SKM-1 (cell line): ENCODE measurements around the gene NHSL2.
"Not testable (repeated sequence)": the region's sequence is repeated elsewhere in the genome, so short reads cannot be mapped to it uniquely, and the experiment has no call there.

ENCODE experiments used
- DNase-seq: peaks from one replicate; lab custom pipeline; 2025; ENCODE audit not compliant: unreplicated experiment; lab: John Stamatoyannopoulos, UW

The NHSL2 gene

DNA sequence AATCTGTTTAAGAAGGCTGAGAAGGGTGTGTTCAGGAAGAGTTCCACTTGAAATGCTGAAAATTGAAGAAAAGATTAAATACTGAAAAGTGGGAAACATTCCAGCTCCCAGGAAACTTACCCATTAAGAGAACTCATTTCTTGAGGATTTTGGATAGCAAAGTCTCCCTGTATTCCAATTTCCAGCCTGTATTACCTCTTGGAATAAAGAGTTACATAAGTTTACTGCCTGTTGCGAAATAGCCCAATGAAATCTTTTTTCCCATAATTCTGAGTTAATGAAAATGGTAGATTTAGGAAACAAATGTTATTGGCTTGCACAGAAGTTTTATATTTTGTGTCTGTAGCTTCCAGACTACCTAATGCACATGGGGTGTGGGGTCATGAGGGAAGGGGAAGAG, 12.0 kb downstream of the NHSL2 start:
- DNase-seq: no peak

GRCh38 chrX:71923516-71923915, 12.9 kb downstream of the NHSL2 start:
- DNase-seq: no peak

DNA sequence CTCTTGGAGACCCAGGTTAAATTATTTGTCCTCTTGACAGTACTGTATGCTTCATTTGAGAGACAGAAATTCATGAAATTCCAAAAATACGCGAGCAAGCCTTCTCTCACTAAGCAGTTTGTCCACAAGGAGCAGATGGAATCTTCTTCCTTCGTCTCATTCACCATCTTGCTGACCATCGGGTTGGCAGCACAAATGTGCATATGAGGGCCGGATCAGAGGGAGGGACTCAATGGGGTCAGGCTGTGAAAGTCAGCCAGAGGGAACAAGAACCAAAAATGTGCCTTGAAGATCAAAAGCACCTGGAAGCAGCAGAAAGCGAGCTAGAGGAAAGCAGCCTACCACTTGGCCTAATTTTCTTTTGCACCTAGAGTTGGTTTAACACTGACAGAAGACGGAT, 16.4 kb downstream of the NHSL2 start:
- no peak for DNase-seq

- no peak for DNase-seq
Observed at GRCh38 chrX:71928856-71929255, 18.2 kb downstream of the NHSL2 start.

DNA sequence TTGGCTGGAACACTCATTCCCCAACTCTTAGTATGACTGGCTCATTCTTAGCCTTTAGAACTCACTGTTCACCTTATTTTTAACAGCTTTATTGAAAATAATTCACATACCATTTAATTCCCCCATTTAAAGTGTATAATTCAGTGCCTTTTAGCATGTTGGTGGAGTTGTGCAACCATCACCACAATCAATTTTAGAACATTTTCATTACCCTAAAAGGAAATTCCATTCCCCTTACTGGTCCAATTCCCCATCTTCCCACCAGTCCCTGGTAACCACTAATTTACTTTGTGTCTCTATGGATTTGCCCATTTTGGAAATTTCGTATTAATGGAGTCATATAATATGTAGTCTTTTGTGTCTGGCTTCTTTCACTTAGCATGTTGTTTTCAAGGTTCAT, 19.7 kb downstream of the NHSL2 start:
- no peak for DNase-seq

- DNase-seq: no peak
Observed at GRCh38 chrX:71935476-71935875, 24.8 kb downstream of the NHSL2 start.

DNA sequence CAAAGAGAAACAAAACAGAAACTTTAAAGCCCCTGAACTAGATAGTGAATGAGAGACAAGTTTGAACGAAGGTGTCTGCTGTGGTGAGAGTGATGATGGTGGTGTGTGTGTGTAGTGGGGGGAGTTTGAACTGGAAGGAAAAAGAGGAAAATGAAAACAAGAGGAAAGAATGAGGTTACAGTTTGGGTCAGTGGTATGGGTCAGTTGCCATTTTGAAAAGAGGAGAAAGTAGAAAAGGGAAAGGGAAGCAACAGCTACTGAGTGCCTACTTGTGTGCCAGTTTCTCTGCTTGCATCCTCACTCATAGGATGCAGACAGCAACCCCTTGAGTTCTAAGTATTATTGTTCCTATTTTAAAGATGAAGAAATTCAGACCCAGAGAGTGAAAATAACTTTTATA, 26.0 kb downstream of the NHSL2 start:
- no peak for DNase-seq

GRCh38 chrX:71938371-71938770, 27.7 kb downstream of the NHSL2 start:
- DNase-seq: no peak

DNA sequence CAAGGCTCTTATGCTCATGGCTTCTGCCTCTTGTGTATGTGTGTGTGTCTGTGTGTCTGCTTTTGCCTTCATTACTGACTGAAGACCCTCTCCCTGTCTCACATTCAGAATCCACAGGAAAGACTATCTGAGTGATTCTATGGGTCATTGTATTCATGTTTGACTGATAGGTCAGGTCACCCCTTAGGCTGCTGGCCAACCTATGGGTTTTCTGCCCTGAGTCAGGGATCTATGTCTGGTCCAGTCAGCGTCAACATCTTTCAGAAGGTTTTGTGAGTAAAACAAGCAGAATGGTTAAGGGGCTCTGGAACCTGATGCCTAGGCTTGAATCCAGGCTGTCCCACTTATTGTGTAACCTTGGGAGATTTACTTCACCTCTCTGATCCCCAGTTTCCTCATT, 30.5 kb downstream of the NHSL2 start:
- no peak for DNase-seq

DNA sequence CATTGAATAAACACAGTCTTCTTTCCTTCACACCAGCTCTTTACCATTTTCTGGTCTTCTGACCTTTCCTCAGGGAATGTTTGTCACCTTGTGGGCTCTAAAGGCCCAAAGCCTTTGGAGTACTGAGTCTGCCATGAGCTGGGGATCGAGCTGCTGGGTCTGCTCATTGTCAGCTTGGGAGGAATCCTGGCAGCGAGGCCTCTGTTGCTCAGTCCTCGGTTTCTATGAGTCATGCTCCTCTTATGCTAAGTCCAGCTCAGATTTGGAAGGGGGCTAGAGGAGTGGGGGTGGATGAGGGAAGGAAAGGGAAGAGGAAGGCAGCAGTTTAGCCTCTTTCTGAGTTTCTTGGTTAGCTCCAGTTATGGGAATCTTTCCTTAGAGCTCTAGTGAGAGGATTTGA, 31.1 kb downstream of the NHSL2 start:
- DNase-seq: no peak

DNA sequence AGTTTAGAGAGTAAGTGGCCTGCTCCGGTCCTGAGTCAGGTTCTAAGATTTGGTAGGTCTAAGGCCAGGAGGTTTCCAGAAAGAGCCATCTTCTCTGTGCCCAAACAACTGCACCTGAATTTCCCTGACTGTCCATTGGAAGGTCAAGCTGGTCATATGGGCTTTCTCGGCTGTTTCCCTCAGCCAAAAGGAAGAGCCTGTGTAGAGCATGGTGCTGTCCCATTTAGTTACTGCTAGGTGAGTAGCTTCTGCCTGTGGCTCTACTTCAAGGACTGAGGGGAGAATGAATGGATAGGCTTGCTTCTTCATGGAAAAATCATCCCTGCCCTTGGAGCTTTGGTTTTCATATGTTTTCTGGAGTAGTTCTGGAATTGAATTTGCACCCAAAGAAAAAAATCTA, 33.7 kb downstream of the NHSL2 start:
- DNase-seq: no peak

DNA sequence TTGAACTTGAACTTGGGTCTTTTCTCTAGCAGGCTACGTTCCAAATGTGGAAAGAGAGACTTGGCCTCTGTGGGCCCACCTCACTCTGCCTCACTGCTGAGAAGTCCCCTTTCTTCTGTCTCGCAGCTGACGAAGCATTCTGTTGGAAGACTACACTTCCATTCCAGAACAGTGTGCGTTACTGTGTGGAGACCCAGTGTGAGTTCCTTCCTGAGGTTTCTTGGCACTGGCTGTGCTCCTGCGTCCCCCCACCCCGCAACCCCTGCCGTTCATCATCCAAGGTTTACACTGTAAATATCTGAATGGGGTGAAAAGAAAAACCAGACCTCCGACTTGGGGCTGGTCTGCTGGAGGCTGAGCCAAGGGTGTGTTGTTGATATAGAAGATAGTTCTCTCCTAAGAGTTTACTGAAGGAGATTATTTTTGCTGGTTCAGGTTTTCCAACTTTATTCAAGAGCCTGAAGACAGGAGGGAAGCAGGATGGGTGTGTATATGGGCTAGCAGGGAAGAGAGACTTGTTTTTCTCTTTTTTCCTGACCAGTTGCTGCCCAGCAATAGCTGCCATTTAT, 34.7 kb downstream of the NHSL2 start:
- DNase-seq: no peak

DNA sequence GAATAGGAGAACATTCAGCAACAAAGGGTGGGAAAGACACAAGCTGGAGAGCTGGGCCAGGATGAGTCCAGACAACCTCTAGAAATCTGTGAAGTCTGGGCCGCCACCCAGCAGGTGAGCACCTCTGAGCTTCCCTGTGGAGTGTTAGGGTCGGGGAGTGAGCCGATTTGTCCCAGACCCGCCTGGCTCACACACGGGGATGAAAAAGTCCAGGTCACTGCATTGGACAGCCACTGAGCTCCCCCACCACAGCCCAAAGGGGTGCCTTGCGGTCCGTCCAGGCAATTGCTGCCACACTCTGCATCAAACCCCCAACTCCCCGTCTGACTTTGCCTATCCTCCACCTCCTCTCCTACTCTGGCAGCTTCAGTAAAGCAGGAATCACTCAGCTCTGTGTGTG, 38.7 kb downstream of the NHSL2 start:
- DNase-seq: no peak

GRCh38 chrX:71949844-71950445, 39.3 kb downstream of the NHSL2 start:
- DNase-seq: no peak

GRCh38 chrX:71953391-71953790, 42.7 kb downstream of the NHSL2 start:
- no peak for DNase-seq

DNA sequence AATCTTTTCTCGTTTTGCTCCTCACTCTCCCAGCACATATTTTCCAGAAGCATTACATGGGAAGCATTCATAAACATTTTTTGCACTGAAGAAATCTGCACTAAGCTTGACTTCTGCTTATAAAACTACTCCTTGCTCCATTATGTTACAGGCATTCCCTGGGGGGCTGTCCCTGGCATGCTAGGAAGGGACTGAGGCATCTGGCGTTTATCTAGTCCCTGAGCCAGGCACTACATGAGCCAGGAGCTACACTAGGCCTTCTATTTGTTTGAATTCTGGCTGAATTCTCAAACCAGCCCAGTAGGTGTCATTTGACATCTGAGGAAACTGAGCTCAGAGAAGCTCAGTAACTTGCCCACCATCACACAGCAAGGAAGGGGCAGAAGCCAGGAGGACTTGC, 43.3 kb downstream of the NHSL2 start:
- no peak for DNase-seq

DNA sequence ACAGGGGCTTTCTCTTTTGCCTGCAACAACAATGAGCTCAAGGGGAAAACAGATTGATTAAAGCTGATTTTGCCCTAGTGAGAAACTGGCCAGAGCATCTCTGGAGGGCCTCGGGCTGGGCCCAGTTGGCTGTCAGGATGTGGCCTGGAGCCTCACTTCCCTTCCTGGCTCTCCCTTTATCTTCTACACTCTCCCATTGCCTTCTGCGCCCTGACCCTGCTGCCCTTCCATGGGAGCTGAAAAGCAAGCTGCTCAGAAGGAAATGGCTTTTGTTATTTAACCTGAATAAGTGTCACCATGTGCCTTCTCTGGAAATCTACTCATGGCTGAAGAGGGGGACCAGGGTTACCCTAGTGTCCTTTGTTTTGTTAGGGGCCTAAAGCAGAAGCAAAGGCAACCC, 43.8 kb downstream of the NHSL2 start:
- DNase-seq: no peak

DNA sequence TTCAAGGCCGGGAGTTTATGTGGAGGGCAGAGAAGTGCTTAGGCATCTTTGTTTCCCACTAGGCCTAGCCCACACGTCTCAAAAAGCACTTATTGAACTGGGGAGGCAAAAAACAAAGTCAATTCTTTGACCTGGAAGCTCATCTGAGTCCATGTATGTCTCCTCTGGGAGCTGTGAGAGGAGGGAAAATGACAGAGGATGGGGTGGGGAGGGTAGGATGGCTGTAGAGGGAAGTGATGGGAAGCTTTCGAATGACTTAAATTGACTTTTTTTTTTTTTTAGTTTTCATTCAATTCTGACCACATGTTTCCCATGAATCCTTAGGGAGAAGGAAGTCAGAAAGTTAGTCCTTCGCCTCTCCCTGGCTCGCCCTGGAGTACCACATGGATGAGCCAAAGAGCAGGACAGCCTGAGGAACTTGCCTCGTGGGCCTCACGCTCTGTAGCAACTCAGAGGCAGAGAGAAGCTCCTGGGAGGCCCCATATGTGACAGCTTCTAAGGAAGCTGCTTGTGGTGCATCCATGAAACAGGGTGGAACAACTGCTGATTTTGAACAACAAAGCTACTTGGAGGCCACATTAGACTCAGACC, 45.0 kb downstream of the NHSL2 start:
- DNase-seq: no peak

- no peak for DNase-seq
Observed at GRCh38 chrX:71958281-71958675, 47.6 kb downstream of the NHSL2 start.

DNA sequence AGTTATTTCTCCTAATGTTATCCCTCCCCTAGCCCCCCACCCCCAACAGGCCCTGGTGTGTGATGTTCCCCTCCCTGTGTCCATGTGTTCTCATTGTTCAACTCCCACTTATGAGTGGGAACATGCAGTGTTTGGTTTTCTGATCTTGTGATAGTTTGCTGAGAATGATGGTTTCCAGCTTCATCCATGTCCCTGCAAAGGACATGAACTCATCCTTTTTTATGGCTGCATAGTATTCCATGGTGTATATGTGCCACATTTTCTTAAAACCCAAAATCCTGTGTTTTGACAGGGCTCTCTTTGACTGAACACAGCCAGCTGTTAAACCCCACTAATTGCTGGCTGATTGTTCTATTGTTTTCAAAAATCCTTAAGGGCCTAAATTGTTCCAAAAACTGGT, 53.5 kb downstream of the NHSL2 start:
- DNase-seq: not testable (repeated sequence)

- DNase-seq: no peak
Observed at GRCh38 chrX:71974916-71975315, 64.3 kb downstream of the NHSL2 start.

GRCh38 chrX:71976753-71977152, 66.1 kb downstream of the NHSL2 start:
- no peak for DNase-seq

GRCh38 chrX:71978164-71978563, 67.5 kb downstream of the NHSL2 start:
- DNase-seq: no peak
